Astrocyte (in vitro differentiated cells and primary cell): ENCODE results near the gene HOXA11. TPM values are rescaled to one million over a fixed set of nuclear protein-coding genes. Genes with fewer than 3 reads are reported as not detected.

Experiments used
- DNase-seq: peaks from one replicate; pipeline ENCODE4 v3.0.0-alpha.2; 2010; ENCODE audit warnings: low read depth
- FAIRE-seq: peaks from 2 replicates; lab custom pipeline; 2011; peaks lifted over from hg19 to GRCh38; lab: Jason Lieb, UNC
- H2AFZ ChIP-seq: 2 replicates; pipeline ENCODE4 v1.6.0; 2012; ENCODE audit warnings: low read depth, low read length, inconsistent platforms
- H3K27ac ChIP-seq: 2 replicates; pipeline ENCODE4 v1.5.1; 2011; ENCODE audit warnings: low read depth, low read length, inconsistent platforms
- H3K27me3 ChIP-seq: 2 replicates; pipeline ENCODE4 v1.6.0; 2011; ENCODE audit warnings: low read length, inconsistent platforms; ENCODE audit not compliant: insufficient read depth
- H3K36me3 ChIP-seq: 2 replicates; pipeline ENCODE4 v1.5.1; 2011; ENCODE audit warnings: low read length, inconsistent platforms; ENCODE audit not compliant: insufficient read depth
- H3K4me1 ChIP-seq: 2 replicates; pipeline ENCODE4 v1.5.1; 2011; ENCODE audit warnings: low read length, inconsistent platforms; ENCODE audit not compliant: insufficient read depth
- H3K4me2 ChIP-seq: 2 replicates; pipeline ENCODE4 v1.6.0; 2012; ENCODE audit warnings: low read length, inconsistent platforms
- H3K4me3 ChIP-seq: 2 replicates; pipeline ENCODE4 v1.5.1; 2011; ENCODE audit warnings: low read depth, mild to moderate bottlenecking, low read length, inconsistent platforms; ENCODE audit not compliant: insufficient read depth
- H3K79me2 ChIP-seq: 2 replicates; pipeline ENCODE4 v1.6.0; 2012; ENCODE audit warnings: mild to moderate bottlenecking, low read length, inconsistent platforms; ENCODE audit not compliant: insufficient read depth
- H3K9ac ChIP-seq: 2 replicates; pipeline ENCODE4 v1.6.0; 2012; ENCODE audit warnings: mild to moderate bottlenecking, low read length, inconsistent platforms
- H3K9me3 ChIP-seq: 2 replicates; pipeline ENCODE4 v1.5.1; 2012; ENCODE audit warnings: low read depth, mild to moderate bottlenecking, low read length, inconsistent platforms; ENCODE audit not compliant: insufficient read depth
- H4K20me1 ChIP-seq: 2 replicates; pipeline ENCODE4 v1.6.0; 2012; ENCODE audit warnings: low read length, inconsistent platforms; ENCODE audit not compliant: insufficient read depth
- H3K27ac Mint-ChIP-seq: one replicate; pipeline ENCODE4 v1.8.0; 2021; ENCODE audit warnings: mild to moderate bottlenecking, mixed read lengths; ENCODE audit not compliant: unreplicated experiment
- H3K27me3 Mint-ChIP-seq: one replicate; pipeline ENCODE4 v1.8.0; 2021; ENCODE audit warnings: low read depth, mixed read lengths; ENCODE audit not compliant: unreplicated experiment
- H3K36me3 Mint-ChIP-seq: one replicate; pipeline ENCODE4 v1.8.0; 2021; ENCODE audit warnings: low read depth, mixed read lengths; ENCODE audit not compliant: unreplicated experiment
- H3K4me1 Mint-ChIP-seq: one replicate; pipeline ENCODE4 v1.8.0; 2021; ENCODE audit warnings: low read depth, mixed read lengths; ENCODE audit not compliant: unreplicated experiment
- H3K4me3 Mint-ChIP-seq: one replicate; pipeline ENCODE4 v1.8.0; 2021; ENCODE audit warnings: mild to moderate bottlenecking, moderate library complexity, mixed read lengths; ENCODE audit not compliant: unreplicated experiment
- H3K9me3 Mint-ChIP-seq: one replicate; pipeline ENCODE4 v1.8.0; 2021; ENCODE audit warnings: mild to moderate bottlenecking, mixed read lengths; ENCODE audit not compliant: unreplicated experiment
- CTCF ChIP-seq: IDR thresholded peaks from 2 replicates; pipeline ENCODE4 v1.5.1; 2011; ENCODE audit warnings: low read depth, mild to moderate bottlenecking, inconsistent platforms, low read length, moderate library complexity; ENCODE audit not compliant: insufficient read depth
- EZH2 ChIP-seq: IDR thresholded peaks from 2 replicates; pipeline ENCODE4 v1.6.1; 2012; ENCODE audit warnings: mild to moderate bottlenecking, low read length, inconsistent platforms; ENCODE audit not compliant: insufficient read depth
- total RNA-seq: library from RNA; stranded (reverse); gene quantifications from 2 replicates; pipeline ENCODE4 v1.2.1, GENCODE V29; 2021

HOXA11 gene
- total RNA-seq, 1 donor from 2014 or later, result not detected

DNA sequence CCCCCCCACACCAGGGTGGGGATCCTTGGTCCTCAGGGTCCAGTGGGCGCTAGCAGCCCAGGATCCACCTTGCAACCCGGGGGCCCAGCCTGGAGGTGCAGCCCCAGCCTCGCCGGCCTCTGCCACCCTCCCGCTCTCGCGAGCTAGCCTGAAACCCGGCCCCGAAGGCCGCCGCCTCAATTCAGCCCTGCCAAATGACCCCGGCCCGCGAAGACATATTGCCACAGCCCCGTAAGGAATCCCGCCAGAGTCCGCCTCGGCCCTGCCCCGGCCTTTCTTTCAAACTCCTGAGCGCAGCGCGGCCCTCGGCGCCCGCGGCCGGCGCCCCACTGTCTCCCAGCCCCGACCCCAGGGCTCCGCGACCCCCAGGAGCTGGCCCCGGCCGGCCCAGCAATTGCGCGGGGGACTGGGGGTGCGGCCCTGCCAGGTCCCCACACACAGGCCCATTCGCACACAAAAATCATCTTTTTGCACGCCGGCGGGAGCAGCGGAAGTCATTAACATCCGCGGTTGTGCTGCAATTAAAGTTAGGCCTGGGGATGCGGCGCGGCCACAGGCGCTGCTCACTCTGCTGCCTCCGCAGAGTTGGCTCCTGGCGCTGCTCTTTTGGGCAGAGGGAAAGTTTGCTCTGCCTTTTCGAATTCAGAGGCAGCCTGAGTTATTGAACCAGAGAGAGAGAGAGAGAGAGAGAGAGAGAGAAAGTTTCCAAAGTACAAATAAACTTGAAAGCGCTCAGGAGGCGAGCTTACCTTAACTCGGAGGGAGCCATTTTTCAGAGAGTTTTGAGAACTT, 45.5 kb downstream of the HOXA11 start:
- Histone ChIP-seq H4K20me1 (peaks cover 2% of the 10 kb centered on the region), H3K4me1 (peaks cover 6% of the 10 kb centered on the region), H3K9me3 (no peaks in the 10 kb centered on the region), H3K27me3 (peaks cover 93% of the 10 kb centered on the region), H3K79me2 (no peaks in the 10 kb centered on the region), H3K9ac (no peak overlapping the region), H2AFZ (no peak overlapping the region), H3K36me3 (no peaks in the 10 kb centered on the region), H3K27ac (no peak overlapping the region), H3K4me2 (peak overlapping the region; percentile 10), H3K4me3 (no peak overlapping the region)
- Mint-ChIP-seq H3K36me3 (peaks cover 3% of the 10 kb centered on the region), H3K4me1 (no peaks in the 10 kb centered on the region), H3K9me3 (peaks cover 30% of the 10 kb centered on the region), H3K4me3 (no peak overlapping the region), H3K27ac (no peak overlapping the region), H3K27me3 (peaks cover 89% of the 10 kb centered on the region)
- TF ChIP-seq EZH2, result peak; percentile 72
- no peak for TF ChIP-seq CTCF
- no peak for DNase-seq
- no peak for FAIRE-seq

DNA sequence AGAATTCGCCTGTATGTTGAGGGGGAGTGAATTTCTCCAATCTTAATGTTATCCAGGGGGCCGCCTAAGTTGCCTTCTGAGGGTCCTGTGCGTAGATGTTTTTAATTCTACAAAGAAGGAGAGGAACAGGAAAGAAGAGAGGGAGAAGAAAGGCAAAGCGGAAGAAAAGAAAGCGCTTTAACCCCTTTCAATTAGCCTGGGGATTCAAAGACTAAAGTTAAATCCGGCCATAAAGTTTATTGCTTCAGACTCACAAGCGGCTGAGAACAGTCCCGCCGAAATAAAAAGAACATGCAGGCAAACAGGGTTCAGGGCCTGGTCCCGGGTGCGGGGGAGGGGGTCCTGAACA, 46.1 kb downstream of the HOXA11 start:
- FAIRE-seq, result no peak
- no peak overlapping the region for H3K4me2 ChIP-seq
- peaks cover under 1% of the 10 kb centered on the region for H4K20me1 ChIP-seq
- peaks cover 6% of the 10 kb centered on the region for H3K4me1 ChIP-seq
- no peak overlapping the region for H3K9ac ChIP-seq
- H3K9me3 ChIP-seq, result no peaks in the 10 kb centered on the region
- peaks cover 28% of the 10 kb centered on the region for H3K9me3 Mint-ChIP-seq
- H3K27me3 Mint-ChIP-seq, result peaks cover 89% of the 10 kb centered on the region
- no peak overlapping the region for H3K27ac ChIP-seq
- H3K4me1 Mint-ChIP-seq, result no peaks in the 10 kb centered on the region
- H3K36me3 ChIP-seq, result no peaks in the 10 kb centered on the region
- no peak overlapping the region for H2AFZ ChIP-seq
- peaks cover 3% of the 10 kb centered on the region for H3K36me3 Mint-ChIP-seq
- no peak overlapping the region for H3K4me3 ChIP-seq
- H3K4me3 Mint-ChIP-seq, result no peak overlapping the region
- H3K79me2 ChIP-seq, result no peaks in the 10 kb centered on the region
- TF ChIP-seq CTCF (no peak), EZH2 (no peak)
- no peak overlapping the region for H3K27ac Mint-ChIP-seq
- peaks cover 93% of the 10 kb centered on the region for H3K27me3 ChIP-seq
- DNase-seq, result no peak

GRCh38 chr7:27138472-27138871, 46.6 kb downstream of the HOXA11 start:
- Histone ChIP-seq H3K36me3 (no peaks in the 10 kb centered on the region), H2AFZ (no peak overlapping the region), H3K4me3 (no peak overlapping the region), H3K27me3 (peaks cover 92% of the 10 kb centered on the region), H3K4me1 (peaks cover 6% of the 10 kb centered on the region), H3K27ac (no peak overlapping the region), H3K9ac (no peak overlapping the region), H4K20me1 (no peaks in the 10 kb centered on the region), H3K9me3 (no peaks in the 10 kb centered on the region), H3K79me2 (no peaks in the 10 kb centered on the region), H3K4me2 (no peak overlapping the region)
- Mint-ChIP-seq H3K27me3 (peaks cover 91% of the 10 kb centered on the region), H3K4me1 (no peaks in the 10 kb centered on the region), H3K4me3 (no peak overlapping the region), H3K36me3 (peaks cover 3% of the 10 kb centered on the region), H3K27ac (no peak overlapping the region), H3K9me3 (peaks cover 24% of the 10 kb centered on the region)
- DNase-seq (no peak), FAIRE-seq (no peak)
- no peak for TF ChIP-seq EZH2
- TF ChIP-seq CTCF, result no peak
